CD4-positive, alpha-beta T cell treated with Interferon alpha-2 for 1 hour (primary cell): ENCODE results near the gene ARID3B.
"Not testable (repeated sequence)": the region's sequence is repeated elsewhere in the genome, so short reads cannot be mapped to it uniquely, and the experiment has no call there.

Experiments used
- DNase-seq, 2 donors: peaks; one replicate each; pipeline ENCODE4 v3.0.0-alpha.2; 2020 to 2022

Gene ARID3B

DNA sequence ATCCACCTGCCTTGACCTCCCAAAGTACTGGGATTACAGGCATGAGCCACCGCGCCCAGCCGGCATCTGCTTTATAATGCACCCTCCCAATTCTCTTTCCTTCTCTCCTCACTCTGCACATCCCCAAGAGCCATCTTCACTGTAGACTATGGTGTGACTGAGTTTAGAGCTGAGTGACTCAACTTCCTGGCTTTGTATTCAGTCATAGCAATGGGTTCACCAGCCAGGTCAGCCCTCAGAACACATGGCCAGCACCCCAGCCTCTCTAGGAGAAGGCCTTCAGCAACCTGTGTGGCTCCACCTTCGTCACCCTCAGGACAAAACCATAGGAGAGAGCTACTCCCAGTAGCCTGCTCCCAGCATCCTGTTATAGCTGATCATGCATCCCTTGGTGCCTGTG is 33.0 kb downstream of the ARID3B start:
- no peak for DNase-seq

DNA sequence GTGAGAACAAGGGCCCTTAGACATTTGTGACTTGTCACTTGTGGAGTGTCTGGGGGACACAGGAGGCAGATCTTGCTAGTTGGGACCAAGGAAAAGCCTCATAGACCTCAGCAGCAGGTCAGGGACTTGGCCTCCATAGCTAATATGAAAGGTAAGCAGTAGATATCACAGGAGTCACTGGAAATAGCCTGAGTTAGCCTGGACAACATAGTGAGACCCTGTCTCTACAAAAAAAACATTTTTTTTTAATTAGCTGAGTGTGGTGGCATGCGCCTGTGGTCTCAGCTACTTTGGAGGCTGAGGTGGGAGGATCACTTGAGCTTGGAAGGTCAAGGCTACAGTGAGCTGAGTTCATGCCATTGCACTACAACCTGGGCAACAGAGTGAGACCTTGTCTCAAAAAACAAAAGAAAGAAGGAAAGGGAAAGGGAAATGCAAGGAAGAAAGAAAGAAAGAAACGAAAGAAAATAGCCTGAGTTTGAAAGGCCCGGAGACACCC is 37.5 kb downstream of the ARID3B start:
- no peak for DNase-seq

DNA sequence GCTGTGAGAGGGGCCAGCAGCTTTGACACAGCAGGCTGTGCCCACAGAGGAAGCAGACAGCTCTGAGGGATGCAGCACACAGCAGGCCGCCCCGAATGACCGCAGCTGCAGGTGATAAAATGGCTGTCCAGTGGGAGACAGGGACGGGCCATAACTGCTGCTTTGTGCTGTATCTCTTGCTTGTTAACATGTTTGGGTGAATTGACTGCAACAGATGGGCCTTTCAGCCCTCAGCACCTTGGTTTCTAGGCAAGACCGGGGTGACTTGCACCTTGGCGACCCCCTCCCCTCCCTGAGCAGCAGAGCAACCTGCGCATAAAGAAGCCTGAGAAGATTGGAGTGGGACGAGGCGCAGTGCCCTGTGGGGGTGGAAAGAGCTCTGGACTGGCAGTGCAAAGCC is 38.0 kb downstream of the ARID3B start:
- DNase-seq, result no peak

DNA sequence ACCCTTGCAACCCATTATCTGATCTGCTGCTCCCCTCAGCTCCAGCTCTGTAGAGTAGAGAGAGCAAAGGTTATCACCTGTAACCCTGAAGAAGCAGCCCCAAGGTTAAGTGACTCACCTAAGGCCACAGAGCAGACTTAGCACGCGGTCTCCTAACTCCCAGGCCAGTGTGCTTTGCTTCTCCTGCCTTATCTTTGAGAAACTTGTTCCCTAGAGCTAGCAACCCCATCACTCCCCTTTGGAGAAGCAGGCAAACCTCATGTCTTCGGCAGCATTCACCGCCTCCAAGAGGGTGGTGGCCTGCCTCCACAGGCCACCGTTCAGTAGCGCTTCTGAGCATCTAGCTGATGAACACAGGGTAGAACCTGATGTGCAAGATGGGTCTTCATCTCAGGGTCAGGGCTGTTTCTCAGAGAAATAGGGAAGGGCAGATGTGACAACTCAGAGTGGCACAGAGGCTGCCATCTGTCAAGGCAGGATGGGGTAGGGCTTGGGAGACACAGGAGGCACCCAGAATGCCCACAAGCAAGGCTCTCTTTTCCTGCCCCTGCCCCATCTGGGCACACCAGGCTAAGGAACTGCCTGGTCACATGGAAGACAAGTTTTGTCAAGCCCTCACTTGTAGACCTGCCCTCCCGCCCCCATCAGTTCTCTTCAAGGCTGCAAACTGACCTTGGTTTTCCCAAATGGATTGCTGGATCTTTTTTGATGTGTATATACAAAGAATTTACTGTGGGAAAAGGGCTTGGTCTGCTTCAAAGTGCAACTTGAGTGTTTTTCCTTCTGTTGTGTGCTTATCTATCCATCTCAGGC is 39.7 kb downstream of the ARID3B start:
- DNase-seq, result no peak

DNA sequence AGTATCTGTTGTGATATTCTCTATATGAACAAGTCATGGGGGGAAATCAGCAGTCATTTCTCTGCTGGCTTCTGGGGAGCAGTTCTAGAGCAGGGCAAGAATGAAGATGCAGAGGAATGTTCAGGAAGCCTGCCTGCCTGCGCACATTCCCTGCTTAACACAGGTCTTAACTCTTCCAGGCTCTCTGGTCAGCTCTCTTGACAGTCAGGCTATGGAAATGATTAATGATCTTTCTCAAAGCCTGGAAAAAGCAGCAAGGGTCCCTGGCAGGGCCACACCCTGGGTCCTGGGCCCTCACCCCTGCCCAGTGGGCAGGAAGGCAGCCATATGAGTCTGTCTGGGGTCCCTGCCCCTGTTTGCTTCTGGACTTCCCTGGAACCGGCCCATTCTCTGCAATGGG is 43.2 kb downstream of the ARID3B start:
- no peak for DNase-seq

DNA sequence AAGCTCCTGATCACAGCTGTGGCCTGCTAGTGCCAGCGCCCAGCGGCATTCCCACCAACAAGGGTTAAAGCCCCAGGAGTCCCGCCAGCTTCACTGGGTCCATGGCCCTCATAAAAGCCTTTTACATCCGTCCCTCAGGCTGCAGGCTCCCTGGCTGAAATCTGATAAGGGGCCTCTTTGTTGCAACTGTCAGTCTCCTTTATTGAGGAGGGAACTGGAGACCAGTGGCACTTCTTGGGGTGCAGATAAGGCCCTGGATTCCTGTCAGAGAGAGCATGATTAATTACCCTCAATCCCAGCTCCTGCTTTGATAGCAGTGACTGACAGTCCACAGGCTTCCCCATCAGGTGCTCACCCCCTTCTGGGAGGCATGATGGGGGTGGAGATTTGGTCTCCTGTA is 43.8 kb downstream of the ARID3B start:
- no peak for DNase-seq

DNA sequence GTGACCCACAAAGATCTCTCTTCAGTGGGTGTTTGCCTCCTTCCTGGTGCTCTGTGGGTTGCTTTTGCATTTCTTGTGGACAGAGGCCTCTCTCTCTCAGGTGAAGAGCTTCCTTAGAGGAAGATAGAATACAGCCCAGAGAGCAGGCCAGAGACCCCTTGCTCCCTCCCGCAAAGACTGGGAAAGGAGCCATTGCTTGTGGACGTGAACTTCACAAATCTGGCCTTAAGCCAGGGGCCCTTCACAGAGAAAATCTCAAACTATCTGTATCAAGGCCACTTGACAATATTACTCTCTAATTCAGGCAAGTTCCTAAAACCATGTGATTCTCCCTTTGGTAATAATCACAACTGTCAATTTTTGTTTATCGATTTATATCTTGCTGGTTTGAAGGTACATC is 44.2 kb downstream of the ARID3B start:
- no peak for DNase-seq

DNA sequence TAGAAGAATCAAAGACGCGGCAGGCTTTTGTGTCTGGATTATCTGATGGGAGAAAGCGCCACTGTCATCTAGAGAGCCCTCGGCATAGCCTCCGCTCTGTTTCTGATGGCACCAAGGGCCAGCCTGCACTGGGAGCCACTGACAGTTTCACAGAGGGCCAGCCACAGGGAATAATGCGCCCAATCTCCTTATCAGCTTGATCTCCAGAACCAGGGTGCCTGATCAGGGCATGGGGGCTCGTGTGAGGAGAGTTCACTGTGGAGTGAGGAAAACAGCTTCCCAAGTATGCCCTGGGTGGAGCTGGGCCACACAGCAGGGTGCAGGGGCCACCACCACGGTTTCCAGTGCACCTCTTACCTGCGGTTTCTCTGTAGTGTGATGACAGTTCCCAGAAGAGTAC is 44.8 kb downstream of the ARID3B start:
- no peak for DNase-seq

DNA sequence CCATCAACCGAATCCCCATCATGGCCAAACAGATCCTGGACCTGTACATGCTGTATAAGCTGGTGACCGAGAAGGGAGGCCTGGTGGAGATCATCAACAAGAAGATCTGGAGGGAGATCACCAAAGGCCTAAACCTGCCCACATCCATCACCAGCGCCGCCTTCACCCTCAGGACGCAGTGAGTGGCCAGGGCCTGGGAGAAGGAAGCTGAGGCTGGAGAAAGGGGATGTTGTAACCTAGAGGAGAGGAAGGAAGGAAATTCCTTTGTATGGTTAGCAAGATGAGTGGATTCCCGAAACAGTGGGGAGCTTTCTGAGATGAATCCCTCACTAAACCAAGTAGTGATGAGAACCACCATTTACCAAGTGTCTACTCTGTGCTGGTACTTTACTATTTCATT is 48.8 kb downstream of the ARID3B start:
- DNase-seq, result no peak

DNA sequence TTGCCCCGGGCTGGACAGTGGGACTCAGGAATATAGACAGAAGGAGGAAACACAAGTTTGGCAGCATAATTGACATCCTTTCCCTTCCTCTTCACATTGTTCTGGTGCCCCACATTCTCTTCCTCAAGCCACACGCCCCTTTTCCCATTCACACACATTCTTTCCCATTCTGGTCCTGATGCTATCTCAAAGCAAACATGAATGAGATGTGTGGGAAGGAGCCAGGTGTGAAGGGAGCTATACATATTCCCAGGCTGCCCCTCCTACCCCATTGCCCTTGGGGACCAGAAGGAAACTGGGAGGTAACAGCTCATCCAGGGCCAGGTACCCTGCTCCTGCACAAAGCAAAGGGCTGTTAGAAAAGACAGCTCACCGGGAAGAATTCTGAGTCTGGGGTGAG is 51.2 kb downstream of the ARID3B start:
- no peak for DNase-seq

DNA sequence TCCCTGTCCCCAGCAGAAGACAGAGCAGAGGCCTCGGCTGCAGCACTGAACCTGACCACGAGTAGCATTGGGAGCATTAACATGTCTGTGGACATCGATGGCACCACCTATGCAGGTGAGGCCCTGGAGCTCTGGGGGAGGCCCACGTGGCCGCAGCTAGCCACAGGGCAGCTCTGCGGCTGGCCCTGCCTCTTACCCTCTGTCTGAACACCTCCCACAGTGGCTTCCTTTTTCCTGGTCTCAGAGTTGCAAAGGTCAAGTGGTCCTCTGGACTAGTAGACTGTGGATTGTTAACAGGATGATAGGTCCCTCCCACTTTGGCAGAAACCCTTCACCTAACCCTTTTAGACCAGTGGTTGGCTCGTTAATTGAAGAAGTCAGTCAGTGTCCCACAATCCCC is 52.1 kb downstream of the ARID3B start:
- no peak for DNase-seq

DNA sequence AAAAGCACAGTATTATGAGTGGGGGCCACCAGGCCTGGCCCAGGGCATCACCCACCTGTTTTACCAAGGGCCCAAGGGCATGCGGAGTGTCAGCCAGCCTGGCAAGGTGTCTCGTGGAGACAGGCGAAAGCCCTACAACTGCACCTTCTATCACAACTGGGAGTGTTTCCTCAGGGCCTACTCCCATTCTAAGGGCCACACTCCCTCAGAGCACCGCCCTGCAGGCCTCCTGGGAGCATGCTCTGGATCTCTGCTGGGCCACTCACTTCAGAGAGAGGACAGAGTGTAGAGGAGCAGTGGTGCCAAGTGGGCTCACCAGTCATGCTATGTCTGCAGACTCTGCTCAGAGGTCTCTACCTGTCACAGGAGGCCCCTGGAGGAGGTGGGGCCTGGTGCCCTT is 53.4 kb downstream of the ARID3B start:
- no peak for DNase-seq

DNA sequence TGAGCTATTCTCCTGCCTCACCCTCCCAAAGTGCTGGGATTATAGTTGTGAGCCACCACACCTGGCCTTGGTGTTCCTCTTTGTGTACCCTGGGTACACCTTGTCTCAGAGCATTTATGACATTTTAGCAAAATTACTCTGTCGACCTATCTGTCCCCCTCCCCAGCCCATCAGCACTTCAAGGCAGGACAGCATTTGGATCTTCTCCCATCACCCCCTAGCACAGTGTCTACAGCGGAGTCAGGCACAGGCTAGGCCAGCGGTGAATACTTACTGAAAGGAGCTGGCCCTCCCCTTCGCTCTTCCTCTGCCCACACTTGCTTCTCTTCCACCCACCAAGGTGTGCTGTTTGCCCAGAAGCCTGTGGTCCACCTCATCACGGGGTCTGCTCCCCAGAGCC is 54.3 kb downstream of the ARID3B start:
- no peak for DNase-seq

DNA sequence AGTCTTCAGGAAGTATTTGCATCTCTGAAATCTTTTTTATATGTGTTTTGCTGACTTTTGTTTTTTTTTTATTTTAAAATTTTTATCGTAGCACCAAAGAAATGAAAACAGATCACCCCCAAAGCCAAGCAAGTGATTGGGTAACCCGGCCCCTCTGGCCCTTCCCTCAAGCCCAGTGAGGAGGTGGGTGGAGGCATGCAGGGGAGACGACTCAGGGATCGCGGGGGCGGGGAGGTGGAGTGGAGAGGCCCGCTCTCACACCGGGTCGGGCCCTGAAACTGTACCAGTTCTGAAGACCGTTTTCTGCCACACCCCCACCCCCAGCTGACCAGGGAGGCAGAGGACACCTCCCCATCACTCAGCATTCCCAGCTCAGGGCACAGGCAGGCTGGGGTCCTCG is 55.7 kb downstream of the ARID3B start:
- not testable (repeated sequence) for DNase-seq

DNA sequence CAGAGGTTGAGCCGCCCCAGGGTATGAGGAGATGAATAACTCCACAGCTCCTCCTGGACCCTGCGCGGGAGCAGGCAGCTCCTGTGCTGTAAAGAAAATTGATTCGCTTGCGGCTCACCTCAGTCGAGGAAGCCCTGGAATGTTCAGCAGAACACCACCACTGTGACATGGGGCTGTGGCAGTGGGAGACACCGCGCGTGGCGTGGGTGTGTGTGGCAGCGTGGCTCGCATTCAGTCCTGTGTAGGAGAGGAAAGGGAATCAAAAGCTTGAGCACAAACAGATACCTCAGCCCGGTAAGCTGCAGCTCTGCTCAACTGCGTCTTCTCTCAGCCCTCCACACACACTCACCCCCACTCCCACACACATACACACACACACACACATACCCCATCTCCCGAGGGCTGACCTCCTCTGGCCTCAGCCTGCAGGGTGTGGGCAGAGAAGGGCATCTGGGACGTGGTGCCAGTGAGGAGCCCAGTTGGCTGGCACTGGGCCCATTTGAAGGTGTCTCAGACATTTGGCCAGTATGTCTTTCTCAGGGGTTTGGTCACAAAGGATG is 56.2 kb downstream of the ARID3B start:
- DNase-seq, result not testable (repeated sequence)

DNA sequence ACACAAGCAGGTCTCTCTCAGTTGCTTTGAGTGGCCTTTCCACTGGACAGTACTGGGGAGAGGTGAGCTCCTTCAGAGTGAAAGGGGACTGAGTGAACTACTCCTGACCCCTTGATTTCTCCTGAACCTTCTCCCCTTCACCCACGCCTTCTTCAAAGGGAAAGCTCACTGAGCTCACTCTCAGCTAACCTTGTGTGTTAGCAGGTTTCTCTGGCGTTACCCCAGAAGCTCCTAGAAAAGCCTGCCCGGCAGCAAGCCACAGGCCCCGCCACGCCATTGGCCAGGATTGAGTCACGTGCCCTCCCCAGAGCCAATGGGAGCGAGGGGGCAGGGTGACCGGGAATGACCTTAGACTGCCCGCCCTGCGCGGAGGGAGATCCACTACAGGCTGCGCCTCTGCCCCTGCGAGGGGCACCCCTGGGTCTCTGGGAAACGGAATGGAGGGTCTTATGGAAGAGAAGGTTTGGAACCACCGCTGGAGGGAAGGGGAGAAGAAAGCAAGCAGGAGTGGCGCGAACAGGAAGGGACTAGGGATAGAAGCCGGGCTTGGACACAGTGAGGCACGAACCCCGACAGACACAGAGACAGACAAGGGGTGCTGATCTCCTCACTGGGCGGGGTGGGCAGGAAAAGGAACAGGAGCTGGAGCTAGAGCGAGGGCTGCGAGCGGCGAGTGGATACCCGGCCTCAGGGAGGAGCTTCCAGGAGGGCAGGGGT is 57.3 kb downstream of the ARID3B start:
- DNase-seq, result peak; percentile 88 to 91

DNA sequence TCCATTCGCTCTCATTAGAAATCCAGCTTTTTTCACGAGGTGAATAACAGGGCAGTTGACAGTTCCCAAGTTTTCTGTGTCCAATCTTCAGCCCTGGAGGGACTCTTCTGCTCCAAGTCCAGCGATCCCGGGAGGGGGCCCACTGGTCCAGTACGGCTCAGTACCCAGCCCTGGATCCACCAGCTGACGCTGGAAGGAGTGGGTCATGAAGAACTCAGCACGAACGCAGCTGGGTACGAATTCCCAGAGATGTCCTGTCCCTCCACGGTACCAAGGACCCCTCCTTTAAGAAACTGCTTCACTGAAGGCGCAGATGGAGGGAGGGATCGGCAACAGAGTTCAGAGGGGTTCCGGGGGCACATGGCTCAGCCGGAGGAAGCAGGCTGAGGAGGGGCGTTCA is 58.1 kb downstream of the ARID3B start:
- no peak for DNase-seq

DNA sequence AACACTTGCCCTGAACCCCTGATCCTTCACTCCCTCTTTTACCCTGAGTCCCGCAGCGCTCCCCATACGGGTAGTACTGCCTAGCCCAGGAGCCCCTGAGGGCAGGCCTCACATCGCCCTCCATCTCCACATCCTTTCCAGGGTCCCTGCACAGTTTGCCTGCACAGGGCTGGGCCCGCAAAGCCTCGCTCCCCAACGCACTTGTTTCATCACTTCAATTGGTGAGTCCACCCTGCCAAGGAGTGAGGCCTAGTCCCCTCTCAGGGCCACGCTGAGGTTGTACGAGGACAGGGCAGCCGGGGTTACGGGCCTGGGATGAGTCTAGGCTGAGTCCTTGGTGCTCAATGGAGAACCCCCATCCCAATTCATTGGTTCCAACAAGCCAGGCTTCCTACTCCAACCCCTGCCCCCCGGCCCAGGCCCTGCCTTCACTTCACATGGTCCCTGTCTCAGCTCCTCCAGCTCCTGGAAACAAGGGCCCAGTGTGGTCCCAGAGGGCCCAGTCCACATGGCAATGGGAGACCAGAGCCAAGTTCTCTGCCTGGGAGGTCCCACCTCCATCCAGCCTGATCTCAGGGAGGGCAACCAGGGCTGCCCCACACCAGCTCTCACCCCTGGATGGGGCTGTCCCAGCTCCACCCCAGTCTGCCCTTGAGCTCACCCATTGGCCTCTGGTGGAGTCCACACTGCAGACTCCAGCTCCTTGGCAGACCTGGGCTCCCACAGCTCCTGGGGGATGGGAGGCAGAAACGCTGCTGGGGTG is 62.2 kb downstream of the ARID3B start:
- no peak for DNase-seq

DNA sequence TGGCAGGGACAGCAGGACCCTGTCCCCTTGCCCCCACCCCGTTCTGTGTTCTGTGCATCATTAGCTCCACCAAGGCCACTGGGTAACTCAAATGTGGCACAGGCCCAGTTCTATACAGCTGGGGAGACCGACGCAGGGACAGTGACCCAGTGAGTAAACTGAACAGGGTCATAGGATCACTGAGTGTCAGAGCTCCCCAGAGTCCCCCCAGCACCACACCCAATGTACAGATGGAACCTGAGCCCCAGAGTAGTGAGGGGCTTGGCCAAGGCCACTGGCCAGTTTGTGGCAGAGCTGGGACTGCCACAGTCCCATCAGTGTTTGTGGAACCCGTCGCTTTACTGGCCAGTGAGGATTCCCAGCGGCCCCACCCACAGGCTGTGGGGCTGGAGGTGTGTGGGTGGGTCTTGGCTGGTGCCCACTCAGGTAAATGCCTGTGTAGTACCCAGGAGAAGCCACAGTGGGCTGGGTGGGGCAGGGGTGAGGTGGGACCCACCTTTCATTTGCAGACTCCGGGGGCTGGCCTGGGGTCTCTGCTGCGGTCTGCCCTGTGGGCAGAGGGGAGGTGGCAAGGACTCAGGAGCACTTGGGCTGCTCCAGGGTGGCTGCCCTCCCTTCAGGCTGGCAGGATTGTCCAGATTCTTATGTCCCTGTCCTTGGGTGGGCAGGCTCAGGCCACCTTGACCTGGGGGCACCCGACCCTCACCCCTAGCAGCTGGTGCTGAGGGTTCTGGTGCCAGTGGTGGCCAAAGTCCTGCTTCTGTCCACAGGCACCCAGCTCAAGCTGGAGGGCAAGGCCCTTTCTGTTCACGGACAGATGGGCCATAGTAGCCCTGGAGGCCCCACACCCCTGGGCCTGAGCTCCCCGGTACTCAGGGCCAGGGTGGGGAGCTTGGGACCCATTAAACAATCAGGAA is 63.0 kb downstream of the ARID3B start:
- DNase-seq, result no peak

DNA sequence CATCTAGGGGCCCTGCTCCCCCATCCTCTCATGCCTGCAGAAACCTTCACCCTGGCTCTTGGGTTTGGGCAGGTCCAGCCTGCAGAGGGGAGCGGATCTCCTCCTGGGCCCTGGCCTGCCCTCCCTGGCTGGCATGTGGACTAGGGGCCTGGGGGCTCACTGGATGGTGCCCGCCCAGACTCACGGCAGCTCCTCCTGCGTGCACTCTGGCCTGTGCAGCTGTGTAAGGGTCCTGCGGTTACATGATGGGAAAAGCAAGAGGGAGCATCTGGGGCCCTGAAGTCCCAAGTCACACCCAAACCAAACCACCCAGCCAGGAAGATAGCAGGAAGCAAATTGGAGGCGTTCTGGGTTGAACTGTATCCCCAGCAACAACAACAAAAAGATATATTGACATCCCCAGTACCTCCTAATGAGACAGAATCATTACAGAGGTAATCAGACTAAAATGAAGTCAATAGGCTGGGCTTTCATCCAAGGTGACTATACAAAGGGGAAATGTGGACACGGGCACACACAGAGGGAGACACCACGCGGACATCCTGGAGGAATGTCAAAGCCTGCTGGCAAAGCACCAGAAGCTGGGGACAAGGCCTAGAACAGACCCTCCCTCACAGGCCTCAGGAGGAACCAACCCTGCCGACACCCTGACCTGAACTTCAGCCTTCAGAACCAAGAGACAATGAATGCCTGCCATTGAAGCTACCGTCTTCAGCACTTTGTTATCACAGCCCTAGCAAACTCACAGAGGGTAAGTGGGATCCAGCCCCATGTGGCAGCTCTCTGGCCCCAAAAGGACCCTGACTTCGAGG is 64.2 kb downstream of the ARID3B start:
- DNase-seq, result no peak

DNA sequence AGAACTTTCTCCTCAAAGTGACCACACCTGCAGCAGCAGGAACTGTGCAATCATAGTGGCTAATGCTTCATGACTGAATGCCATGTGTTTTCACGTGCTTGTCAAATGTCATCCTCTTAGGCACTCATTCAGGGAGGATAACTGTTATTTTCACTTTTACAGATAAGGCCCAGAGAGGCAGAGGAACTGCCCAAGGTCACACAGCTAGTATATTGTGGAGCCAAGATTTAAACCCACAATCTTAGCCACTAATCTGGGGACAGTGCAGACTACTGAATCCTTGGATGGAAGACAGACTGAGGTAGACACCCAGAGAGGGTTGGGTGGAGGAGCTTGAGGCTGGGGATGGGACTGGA is 64.8 kb downstream of the ARID3B start:
- DNase-seq, result no peak
